ENCODE measurements around the gene ZSCAN30. TPM values are rescaled to one million over a fixed set of nuclear protein-coding genes. Genes with fewer than 3 reads are reported as not detected.

ZSCAN30 gene
- total and polyA plus RNA-seq, 2 of the 13 experiments (the other 11 are each of a cell fraction or from before 2014, with no cell fraction given), result 7.4 to 7.7 TPM

DNA sequence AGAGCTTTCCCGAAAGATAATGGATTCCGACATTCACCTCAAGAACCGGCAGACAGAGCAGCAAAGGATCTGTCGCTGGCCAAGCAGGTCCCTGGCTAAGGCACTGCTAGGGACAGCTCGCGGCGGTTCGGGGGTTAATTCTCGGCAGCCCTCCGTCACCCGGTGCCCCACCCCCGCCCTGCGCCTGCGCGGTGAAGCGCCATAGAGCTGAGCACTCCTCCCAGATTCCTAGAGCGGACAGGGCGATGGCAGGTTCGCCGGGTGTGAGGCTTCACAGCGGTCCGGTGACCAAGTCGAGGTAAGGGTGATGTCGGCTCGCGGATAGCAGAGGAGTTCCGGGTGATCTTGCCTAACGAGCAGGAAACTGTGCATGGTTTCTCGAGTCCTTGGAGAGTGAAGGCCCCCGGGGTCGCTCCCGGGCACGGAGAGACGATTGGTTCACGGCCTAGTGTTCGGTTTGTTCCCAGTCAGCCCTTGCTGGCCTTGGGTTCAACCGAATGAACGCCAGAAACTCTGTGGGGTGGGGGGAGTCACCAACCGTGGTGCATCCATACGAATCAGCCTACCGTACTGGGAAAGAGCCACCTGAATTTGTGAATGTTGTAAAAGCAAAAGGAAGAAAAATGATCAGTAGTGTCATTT, at the start of gene ZSCAN30 (continued):
- TF ChIP-seq, protein P1, sequence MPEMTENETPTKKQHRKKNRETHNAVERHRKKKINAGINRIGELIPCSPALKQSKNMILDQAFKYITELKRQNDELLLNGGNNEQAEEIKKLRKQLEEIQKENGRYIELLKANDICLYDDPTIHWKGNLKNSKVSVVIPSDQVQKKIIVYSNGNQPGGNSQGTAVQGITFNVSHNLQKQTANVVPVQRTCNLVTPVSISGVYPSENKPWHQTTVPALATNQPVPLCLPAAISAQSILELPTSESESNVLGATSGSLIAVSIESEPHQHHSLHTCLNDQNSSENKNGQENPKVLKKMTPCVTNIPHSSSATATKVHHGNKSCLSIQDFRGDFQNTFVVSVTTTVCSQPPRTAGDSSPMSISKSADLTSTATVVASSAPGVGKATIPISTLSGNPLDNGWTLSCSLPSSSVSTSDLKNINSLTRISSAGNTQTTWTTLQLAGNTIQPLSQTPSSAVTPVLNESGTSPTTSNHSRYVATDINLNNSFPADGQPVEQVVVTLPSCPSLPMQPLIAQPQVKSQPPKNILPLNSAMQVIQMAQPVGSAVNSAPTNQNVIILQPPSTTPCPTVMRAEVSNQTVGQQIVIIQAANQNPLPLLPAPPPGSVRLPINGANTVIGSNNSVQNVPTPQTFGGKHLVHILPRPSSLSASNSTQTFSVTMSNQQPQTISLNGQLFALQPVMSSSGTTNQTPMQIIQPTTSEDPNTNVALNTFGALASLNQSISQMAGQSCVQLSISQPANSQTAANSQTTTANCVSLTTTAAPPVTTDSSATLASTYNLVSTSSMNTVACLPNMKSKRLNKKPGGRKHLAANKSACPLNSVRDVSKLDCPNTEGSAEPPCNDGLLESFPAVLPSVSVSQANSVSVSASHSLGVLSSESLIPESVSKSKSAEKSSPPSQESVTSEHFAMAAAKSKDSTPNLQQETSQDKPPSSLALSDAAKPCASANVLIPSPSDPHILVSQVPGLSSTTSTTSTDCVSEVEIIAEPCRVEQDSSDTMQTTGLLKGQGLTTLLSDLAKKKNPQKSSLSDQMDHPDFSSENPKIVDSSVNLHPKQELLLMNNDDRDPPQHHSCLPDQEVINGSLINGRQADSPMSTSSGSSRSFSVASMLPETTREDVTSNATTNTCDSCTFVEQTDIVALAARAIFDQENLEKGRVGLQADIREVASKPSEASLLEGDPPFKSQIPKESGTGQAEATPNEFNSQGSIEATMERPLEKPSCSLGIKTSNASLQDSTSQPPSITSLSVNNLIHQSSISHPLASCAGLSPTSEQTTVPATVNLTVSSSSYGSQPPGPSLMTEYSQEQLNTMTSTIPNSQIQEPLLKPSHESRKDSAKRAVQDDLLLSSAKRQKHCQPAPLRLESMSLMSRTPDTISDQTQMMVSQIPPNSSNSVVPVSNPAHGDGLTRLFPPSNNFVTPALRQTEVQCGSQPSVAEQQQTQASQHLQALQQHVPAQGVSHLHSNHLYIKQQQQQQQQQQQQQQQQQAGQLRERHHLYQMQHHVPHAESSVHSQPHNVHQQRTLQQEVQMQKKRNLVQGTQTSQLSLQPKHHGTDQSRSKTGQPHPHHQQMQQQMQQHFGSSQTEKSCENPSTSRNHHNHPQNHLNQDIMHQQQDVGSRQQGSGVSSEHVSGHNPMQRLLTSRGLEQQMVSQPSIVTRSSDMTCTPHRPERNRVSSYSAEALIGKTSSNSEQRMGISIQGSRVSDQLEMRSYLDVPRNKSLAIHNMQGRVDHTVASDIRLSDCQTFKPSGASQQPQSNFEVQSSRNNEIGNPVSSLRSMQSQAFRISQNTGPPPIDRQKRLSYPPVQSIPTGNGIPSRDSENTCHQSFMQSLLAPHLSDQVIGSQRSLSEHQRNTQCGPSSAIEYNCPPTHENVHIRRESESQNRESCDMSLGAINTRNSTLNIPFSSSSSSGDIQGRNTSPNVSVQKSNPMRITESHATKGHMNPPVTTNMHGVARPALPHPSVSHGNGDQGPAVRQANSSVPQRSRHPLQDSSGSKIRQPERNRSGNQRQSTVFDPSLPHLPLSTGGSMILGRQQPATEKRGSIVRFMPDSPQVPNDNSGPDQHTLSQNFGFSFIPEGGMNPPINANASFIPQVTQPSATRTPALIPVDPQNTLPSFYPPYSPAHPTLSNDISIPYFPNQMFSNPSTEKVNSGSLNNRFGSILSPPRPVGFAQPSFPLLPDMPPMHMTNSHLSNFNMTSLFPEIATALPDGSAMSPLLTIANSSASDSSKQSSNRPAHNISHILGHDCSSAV (CRISPR knock-in tag; IDR thresholded peaks at IDR 0.05; ENCODE audit: borderline replicate concordance), result no peak
- TF ChIP-seq CSRNP2 (CRISPR knock-in tag; conservative IDR thresholded peaks at IDR 0.05; ENCODE audit: low read depth), result no peak
- peak; percentile 42; the same call in 1 of the 2 replicates for TF ChIP-seq FOXO1 (CRISPR knock-in tag; IDR thresholded peaks at IDR 0.05)
- TF ChIP-seq ZNF788 (CRISPR knock-in tag; IDR thresholded peaks at IDR 0.05; ENCODE audit: borderline replicate concordance), result peak; percentile 94; the same call in 1 of the 2 replicates
- TF ChIP-seq ZNF558 (CRISPR knock-in tag; IDR thresholded peaks at IDR 0.05; ENCODE audit: borderline replicate concordance), result peak; percentile 93; the same call in 1 of the 2 replicates
- peak; percentile 99 for TF ChIP-seq ZNF709 (CRISPR knock-in tag; IDR thresholded peaks at IDR 0.05)
- TF ChIP-seq ZNF646 (CRISPR knock-in tag; IDR thresholded peaks at IDR 0.05), result no peak
- peak; percentile 94; the same call in 1 of the 2 replicates for TF ChIP-seq ZNF607 (CRISPR knock-in tag; IDR thresholded peaks at IDR 0.05; ENCODE audit: borderline replicate concordance)
- 0 out of 2 replicates have a peak, but pooled peaks have one; percentile 27 for TF ChIP-seq ATF6 (CRISPR knock-in tag; conservative IDR thresholded peaks at IDR 0.05)

Data from HepG2 (cell line).